GM19438 (cell line): Measurements from ENCODE around the gene NDUFA1.
"Not testable (repeated sequence)": the region's sequence is repeated elsewhere in the genome, so short reads cannot be mapped to it uniquely, and the experiment has no call there.

Source experiments
- ATAC-seq: cut with Tn5 transposase; IDR thresholded peaks from one replicate; pipeline ENCODE4 v1.9.1; 2021; ENCODE audit warnings: low read depth; ENCODE audit not compliant: unreplicated experiment

Gene NDUFA1

DNA sequence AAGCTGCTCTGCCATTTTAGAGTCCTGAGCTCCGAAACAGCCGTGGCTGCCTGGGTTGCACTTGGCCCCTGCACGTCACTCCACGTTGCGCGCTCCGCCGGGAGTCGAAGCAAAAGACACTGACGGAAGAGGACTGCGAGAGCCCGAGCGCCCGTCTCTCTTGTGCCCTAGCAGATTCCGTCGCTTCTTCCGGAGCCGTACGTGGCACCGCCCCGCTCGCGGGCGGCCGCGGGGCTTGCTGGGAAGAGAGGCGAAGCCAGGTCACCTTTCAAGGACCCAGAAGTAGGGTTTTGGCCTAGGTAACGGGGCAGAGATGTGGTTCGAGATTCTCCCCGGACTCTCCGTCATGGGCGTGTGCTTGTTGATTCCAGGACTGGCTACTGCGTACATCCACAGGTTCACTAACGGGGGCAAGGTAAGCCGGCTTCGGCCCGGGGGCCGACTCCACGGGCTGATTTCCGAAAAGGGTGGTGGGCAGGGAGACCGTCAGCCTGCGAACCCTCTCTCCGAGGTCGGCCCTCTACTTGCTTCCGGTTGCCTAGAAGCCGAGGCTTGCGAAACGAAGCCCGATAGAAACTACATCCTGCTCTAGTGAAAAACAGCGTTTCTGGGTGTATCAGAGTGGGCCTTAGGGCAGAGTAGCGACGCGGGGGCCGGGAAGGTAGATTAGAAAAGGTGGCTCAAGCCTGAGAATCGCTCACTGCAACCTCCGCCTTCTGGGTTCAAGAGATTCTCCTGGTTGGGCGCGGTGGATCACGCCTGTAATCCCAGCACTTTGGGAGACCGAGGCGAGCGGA is at the start of gene NDUFA1, which contains the start of gene RNF113A:
Gene NDUFA1 (plus strand): TSS at position 234 of the 797 bp plus-strand sequence. CDS start 80 bp downstream, at position 314.
Gene RNF113A (minus strand): TSS at position 135 of the 797 bp plus-strand sequence. CDS start 120 bp downstream, at position 15.
- peak; percentile 85 for ATAC-seq

DNA sequence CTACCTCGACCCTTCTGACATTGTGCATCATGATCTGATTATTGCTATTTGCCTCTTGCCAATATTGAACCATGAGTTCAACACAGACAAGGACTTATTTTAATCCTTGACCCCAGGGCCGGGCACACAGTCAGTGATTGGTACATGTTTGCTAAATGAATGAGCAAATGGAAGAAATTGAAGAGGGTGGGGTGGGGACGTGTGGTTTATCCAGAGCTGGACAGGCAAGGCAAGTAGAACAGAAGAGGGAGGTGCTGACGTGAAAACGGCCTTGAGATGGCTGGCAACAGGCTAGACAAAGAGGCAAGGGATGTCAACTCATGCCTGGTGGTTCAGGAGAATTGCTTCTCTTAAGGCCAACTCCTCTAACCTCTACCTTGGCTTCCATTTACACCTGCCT is 47.4 kb upstream of the NDUFA1 start:
- ATAC-seq, result not testable (repeated sequence)

DNA sequence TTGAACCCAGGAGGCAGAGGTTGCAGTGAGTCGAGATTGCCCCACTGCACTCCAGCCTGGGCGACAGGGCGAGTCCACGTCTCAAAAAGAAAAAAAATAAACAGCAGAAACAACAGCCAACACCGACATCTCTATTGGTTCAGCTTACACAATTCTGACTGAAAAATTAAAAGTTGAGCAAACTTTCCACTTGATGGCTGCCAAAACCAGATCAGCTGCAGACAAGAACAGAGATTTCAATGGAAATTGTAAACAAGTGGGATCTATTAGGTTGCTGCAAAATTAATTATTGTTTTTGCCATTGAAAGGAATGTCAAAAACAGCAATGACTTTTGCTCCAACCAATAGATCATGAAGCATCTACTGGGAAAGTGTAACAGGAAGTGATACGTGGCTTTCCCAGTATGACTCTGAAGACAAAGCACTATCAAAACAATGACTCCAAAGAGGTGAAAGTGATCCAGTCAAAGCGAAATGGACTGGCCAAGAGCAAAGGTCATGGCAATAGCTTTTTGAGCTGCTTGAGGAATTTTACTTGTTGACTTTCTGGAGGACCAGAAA is 45.2 kb upstream of the NDUFA1 start:
- no peak for ATAC-seq

DNA sequence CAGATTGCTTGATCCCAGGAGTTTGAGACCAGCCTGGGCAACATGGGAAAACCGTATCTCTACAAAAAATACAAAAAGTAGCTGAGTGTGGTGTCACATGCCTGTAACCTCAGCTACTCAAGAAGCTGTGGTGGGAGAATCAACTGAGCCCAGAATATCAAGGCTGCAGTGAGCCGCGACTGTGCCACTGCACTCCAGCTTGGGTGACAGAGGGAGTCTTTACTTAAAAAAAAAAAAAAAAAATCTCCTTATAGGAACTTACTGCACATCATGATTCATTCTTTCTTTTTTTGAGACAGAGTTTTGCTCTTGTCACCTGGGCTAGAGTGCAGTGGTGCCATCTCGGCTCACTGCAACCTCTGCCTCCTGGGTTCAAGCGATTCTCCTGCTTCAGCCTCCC is 43.2 kb upstream of the NDUFA1 start:
- no peak for ATAC-seq

DNA sequence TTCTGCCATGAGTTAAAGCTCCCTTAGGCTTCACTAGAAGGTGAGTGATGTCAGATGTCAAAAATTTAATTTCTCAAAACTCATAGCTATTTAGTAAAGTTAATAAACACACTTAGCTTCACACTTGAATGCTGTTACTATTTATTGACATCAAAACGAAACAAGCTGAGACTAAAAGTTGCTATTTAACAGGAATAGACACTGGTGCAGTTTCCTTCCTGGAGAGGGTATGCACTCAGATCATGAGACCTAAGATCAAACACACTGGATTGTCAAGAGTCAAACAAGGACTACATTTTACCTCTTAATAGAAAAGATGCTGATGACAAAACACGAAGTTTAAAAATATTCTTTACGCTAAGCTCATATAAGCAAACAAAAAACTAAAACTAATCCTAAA is 37.7 kb upstream of the NDUFA1 start:
- no peak for ATAC-seq

DNA sequence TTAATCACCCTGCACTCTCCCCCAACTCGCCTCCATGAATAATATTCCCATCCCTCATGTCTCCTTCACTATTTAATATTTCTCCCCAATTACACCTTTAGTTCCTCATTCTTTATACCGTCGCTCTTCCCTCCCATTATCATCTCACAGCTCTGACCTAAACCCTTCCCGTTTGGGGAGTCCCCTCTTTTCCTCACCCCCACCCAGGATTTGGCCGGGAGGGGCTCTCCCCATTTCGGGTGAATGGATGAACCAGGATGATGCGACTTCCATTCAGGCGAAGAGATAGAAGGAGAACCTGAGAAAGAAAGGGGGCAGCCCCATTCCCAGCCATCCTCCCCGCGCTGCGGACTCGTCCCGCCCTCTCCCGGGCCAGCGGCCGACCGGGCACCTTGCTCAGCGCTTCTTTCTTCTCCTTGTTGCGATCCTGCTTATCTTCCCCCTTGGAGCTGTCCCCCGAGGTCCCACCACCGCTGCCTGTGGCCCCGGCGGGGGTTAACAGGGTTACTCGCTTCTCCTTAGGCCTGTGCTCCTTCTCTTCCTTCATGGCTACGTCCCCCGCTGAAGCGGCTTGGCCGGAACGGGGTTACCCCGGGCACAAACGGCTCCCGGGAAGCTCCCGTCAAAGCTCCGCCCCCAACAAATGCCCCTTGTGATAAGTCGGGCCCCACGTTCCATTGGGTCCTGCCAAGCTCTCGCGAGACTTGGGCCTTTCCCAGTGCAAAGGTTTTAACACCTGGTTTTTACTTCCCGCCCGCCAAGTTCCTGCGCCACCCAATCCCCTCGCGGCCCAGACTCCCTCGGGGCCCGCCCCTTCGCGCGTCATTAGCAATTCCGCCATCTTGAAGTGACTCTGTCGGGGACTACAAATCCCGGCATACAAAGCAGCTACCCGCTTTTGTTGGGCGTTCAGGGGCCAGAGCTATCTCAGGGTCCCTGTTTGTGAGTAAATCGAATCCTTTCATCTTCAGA is 19.0 kb upstream of the NDUFA1 start, which contains the start of gene UPF3B:
Gene UPF3B (minus strand): TSS at position 582 of the 972 bp plus-strand sequence. CDS start 35 bp downstream, at position 547.
- peak; percentile 96 for ATAC-seq

DNA sequence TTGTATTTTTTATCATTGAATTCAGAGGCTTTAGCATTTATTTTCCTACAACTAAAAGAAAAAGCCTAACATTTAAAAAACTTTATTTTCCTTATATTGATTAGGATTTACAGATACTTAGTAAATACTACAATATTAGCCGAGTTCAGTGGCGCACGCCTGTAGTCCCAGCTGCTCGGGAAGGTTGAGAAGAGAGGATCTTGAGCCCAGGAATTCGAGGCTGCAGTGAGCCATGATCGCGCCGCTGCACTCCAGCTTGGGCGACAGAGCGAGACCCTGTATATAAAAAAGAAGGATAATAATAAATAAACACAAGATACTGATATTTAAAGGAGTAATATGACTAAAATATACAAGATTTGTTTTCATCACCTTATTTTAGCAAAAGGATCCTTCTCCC is 18.2 kb upstream of the NDUFA1 start:
- no peak for ATAC-seq

DNA sequence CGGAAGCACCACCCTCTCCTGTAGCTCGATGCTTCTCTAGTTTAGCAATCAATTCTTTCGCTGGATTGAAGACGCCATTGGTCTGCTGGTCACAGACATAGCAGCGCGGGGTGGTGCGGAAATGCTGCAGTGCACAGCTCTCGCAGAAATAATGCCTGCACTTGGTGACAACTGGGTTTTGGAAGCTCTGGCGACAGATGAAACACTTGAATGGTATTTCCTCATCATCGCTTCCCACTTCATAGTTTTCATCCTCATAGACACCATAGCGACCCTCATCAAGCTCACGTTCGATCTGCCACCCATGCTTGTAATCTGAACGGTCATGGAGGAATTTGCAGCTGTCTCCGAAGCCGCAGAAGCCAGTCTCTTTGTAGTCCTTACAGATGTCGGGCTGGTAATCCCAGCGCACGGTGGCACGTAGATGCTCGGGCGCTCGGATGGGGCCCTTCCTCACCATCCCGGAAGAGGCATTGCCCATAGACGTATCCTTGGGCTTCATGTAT is 953 bp upstream of the NDUFA1 start:
- no peak for ATAC-seq

DNA sequence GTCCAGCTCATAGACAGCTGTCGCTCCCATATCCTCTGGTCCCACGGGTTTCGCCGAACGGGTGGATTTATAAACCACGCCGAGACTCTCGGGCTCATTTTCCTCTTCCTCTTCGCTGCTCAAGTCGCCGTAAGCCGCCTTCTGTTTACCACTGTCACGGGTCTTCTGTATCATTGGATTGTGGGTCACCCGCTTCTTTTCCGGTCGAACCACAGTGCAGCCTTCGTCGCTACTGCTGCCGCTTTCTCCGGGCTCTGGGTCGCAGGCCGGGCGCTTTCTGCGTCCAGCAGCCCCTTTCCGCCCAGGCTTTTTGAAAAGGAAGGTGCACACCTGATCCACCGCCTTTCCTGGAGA is 410 bp upstream of the NDUFA1 start:
- ATAC-seq, result peak; percentile 36

DNA sequence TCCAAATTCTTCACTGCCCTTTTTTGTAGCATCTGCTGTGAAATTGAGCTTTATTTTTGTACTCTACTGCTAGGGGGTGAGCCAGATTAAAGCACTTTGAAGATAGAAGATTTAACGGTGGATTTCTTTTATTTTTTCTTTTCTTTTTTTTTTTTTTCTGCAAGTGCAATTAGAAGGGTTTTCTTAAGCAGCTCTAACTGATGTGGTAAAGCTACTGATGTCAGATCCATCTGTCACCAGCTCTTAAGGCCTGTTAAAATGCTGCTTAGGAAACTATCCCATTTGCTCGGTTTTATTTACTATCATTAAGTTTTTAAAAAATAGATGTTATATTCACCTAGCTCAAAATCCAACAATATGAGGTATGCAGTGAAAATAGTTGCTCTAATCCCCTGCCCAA is 7.1 kb downstream of the NDUFA1 start:
- no peak for ATAC-seq

DNA sequence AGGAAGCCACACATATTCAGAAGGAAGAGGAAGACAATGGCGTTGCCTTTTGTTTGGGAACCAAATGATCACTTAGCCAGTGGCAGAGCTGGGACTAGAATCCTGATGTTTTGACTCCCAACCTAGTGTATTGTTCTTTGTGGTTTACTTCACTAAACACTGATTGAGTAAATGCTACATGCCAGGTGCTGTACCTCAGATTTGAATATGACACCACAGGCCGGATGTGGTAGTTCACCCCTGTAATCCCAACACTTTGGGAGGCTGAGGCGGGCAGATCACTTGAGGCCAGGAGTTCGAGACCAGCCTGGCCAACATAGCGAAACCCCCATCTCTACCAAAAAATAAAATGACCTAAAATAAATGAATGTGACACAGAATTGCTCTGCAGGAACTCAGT is 8.4 kb downstream of the NDUFA1 start:
- peak; percentile 59 for ATAC-seq

DNA sequence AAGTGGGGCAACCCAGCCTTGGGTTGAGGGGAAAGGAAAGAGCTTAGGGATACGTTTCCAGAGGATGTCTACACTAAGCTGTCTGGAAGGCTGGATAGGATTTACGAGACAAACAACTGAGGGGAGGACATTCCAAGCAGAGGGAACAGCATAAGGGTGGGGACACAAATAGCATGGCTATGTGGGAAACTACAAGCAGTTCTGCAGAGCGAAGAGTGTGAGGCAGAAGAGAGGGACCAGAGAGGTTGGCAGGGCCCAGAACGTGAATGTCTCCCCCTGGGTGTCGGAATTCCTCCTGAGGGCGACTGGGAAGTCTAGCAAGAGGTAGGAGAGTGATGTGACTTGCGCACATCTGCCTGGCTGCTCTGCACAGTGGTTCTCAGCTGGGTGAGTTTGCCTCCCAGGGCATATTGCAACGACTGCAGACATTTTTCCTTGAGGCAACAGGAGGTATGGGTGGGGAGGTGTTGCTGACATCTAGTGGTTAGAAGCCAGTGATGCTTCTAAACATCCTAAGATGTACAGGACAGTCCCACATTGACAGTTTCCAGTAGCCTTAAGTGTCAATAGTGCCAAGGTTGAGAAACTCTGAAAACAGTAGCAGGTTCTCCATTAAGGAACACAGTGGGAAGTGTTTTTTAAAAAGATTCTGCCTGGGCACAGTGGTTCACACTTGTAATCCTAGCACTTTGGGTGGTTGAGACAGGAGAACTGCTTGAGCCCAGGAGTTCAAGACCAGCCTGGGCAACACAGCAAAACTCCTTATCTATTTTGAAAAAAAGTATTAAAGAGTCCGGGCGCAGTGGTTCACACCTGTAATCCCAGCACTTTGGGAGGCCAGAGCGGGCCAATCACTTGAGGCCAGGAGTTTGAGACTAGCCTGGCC is 9.2 kb downstream of the NDUFA1 start:
- ATAC-seq, result peak; percentile 85

DNA sequence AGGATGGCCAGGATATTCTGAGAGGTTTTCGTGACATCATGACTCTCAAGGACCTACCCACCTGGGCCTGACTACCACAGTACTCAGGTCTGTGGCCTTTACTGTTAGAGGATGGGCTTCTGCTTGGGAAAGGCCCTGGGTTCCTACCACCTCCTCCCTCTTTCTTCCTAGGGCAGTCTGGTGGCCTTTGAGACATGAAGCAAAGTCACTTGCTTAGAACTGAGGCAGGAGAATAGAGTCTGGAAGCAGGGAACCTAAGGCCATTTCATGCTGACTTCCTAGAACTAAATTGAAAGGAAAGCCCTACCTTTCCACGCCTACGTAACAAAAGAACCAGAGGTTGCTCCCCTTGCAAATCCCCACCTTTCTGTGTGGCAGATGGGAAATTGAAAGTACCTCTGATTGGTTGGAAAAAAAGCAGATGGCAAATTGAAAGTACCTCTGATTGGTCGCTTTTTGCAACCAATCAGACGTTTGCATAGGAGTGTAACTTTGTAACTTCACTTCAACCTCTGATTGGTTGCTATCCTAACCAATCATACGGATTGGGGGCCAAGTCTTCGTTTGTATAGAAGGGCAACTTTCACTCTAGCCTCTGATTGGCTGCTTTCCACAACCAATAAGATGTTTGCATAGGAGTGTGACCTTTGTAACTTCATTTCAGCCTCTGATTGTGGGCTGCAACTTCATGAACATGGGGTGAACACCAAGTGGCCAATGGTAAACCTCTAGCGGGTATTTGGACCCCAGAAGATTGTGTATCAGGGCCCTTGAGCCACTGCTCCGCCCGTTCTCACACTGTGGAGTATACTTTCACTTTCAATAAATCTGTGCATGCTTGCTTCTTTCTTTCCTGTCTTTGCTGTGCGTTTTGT is 14.2 kb downstream of the NDUFA1 start:
- ATAC-seq, result no peak

DNA sequence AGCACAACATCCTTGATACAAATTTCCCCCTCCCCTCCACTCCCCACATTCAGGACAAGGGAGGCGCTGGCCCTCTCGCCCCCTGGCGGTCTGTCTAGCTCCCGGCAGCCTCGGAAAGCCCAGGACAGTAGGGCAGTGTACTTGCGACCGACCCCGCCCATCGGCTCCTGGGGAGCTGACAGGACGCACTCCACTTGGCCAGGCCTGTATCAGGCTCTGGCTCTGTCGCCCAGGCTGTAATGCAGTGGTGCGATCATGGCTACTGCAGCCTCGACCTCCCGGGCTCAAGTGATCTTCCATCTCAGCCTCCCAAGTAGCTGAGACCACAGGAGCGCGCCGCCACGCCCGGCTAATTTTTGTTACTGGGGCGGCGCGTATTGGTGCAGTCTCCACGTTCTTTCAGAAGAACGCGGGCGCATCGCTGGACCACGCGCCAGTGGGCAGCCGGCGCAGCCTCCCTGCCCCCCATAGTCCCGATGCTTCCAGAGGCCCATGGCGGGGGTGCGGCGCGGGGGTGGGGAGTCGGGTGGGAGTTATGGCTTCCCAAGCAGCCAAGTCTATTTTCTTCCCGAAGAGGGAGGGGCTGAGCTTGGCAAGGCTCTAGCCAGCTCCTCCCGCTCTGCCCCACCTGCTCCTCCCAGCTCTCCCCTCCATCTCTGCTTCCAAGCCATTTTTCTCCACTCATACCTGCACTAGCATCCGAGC is 16.2 kb downstream of the NDUFA1 start:
- ATAC-seq, result peak; percentile 85

DNA sequence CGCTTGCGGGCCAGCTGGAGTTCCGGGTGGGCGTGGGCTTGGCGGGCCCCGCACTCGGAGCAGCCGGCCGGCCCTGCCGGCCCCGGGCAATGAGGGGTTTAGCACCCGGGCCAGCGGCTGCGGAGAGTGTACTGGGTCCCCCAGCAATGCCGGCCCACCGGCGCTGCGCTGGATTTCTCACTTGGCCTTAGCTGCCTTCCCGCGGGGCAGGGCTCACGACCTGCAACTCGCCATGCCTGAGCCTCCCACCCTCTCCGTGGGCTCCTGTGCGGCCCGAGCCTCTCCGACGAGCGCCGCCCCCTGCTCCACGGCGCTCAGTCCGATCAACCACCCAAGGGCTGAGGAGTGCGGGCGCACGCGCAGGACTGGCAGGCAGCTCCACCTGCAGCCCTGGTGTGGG is 19.0 kb downstream of the NDUFA1 start:
- ATAC-seq, result not testable (repeated sequence)

DNA sequence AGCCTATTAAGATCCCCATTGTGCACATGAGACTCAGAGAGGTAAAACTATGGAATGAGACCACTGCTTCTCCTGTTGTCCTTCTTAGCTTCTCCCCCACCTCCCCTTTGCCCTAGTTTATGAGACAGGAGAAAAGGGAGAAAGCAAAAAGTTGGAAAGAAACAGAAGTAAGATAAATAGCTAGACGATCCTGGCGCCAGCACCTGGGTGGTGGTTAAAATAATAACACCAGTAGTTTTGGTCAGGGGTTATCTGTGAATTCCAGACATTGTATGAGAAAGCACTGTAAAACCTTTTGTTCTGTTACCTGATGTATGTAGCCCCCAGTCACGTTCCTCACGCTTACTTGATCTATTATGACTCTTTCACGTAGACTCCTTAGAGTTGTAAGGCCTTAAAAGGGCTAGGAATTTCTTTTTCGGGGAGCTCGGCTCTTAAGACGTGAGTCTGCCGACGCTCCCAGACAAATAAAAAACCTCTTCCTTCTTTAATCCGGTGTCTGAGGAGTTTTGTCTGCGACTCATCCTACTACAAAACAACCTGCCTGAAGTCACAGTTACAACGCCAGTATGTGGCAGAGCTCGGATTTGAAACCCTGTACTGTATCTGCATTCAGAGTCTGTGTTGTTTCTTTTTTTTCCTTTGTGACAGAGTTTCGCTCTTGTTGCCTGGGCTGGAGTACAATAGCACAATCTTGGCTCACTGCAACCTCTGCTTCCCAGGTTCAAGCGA is 20.5 kb downstream of the NDUFA1 start:
- not testable (repeated sequence) for ATAC-seq

DNA sequence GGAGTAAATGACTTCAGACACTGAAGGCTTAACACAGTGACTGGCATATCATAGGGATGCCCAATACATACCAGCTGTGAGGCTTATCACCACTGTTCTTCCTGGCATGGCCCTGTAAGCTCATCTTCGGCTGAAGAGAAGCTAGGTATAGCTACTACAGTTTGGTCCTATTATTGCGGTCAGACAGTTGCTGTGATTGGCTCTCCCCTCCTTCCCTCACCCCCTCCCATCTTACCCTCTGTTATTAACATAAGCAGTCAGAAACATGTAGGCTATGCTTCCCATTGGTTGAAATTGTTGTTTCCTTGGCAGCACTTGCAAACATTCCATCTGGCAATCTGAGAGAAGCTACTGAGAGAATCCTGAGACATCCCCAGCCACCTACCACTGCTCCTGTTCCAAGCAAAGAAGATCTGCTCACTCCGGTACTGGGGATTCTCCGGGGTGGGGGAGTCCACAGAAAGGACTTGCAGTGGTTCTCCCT is 24.3 kb downstream of the NDUFA1 start, which contains the start of gene AKAP14:
Gene AKAP14 (plus strand): TSS at position 51 of the 484 bp plus-strand sequence. CDS start 7,331 bp downstream, outside the sequence.
- no peak for ATAC-seq
